Measurements from ENCODE around the gene LIN7A. TPM values are rescaled to one million over a fixed set of nuclear protein-coding genes. Genes with fewer than 3 reads are reported as not detected.
A peak's percentile ranks its signal among the peaks of the same experiment; 100 is the strongest.

The LIN7A gene
- total RNA-seq, 1 experiment from 2014 or later: 10.0 TPM

GRCh38 chr12:80847575-80847974, 90.2 kb downstream of the LIN7A start:
- CTCF ChIA-PET: no interaction called here
- BruUV-seq (replicated peaks): no TSS peak
- H3K9me3 ChIP-seq (ENCODE audit: low read depth, low read length, poor library complexity, severe bottlenecking): no peaks in the 10 kb centered on the region
- no peak overlapping the region for H3K27ac ChIP-seq (ENCODE audit: low read depth, low read length, poor library complexity, severe bottlenecking)
- TF ChIP-seq EZH2 (IDR thresholded peaks at IDR 0.05; ENCODE audit: borderline replicate concordance, low read depth, low read length, poor library complexity, severe bottlenecking): no peak
- intact Hi-C loops (cut with micrococcal nuclease; ENCODE audit: unreplicated experiment): no loop called here
- POLR2A ChIA-PET (ENCODE audit: low non-redundant PET): no interaction called here
- H3K4me1 ChIP-seq (ENCODE audit: insufficient read depth, low read length, poor library complexity, severe bottlenecking): peaks cover 28% of the 10 kb centered on the region
- no peaks in the 10 kb centered on the region for H3K36me3 ChIP-seq (ENCODE audit: insufficient read depth, low read length, poor library complexity, severe bottlenecking)
- no peaks in the 10 kb centered on the region for H3K27me3 ChIP-seq (replicated peaks; ENCODE audit: insufficient read depth, low read depth, low read length, poor library complexity)
- DNase-seq (ENCODE audit: low spot score): no peak
- no peak overlapping the region for H3K4me3 ChIP-seq (ENCODE audit: low read depth, low read length, poor library complexity, severe bottlenecking)

- CTCF ChIA-PET: no interaction called here
These were observed 90.8 kb downstream of the LIN7A start for GRCh38 chr12:80846952-80847351.

GRCh38 chr12:80845639-80846038, 92.1 kb downstream of the LIN7A start:
- Histone ChIP-seq H3K27me3 (replicated peaks; ENCODE audit: insufficient read depth, low read depth, low read length, poor library complexity) (no peaks in the 10 kb centered on the region), H3K36me3 (ENCODE audit: insufficient read depth, low read length, poor library complexity, severe bottlenecking) (no peaks in the 10 kb centered on the region), H3K9me3 (ENCODE audit: low read depth, low read length, poor library complexity, severe bottlenecking) (no peaks in the 10 kb centered on the region), H3K27ac (ENCODE audit: low read depth, low read length, poor library complexity, severe bottlenecking) (no peak overlapping the region), H3K4me3 (ENCODE audit: low read depth, low read length, poor library complexity, severe bottlenecking) (no peak overlapping the region), H3K4me1 (ENCODE audit: insufficient read depth, low read length, poor library complexity, severe bottlenecking) (peaks cover 34% of the 10 kb centered on the region)
- CTCF ChIA-PET: interaction anchor here (0.7 kb wide), 1 partner anchor 16 kb away, joined by 6 read pairs; no protein-coding TSS in a partner anchor
- no TSS peak for BruUV-seq (replicated peaks)
- intact Hi-C loops (cut with micrococcal nuclease; ENCODE audit: unreplicated experiment): no loop called here
- POLR2A ChIA-PET (ENCODE audit: low non-redundant PET): no interaction called here
- no peak for TF ChIP-seq CTCF (conservative IDR thresholded peaks at IDR 0.05; ENCODE audit: low read depth, low read length)
- no peak for TF ChIP-seq EZH2 (IDR thresholded peaks at IDR 0.05; ENCODE audit: borderline replicate concordance, low read depth, low read length, poor library complexity, severe bottlenecking)
- no peak for DNase-seq (ENCODE audit: low spot score)

More at GRCh38 chr12:80846952-80847351, 90.8 kb downstream of the LIN7A start:
- Histone ChIP-seq H3K4me1 (ENCODE audit: insufficient read depth, low read length, poor library complexity, severe bottlenecking) (peaks cover 28% of the 10 kb centered on the region), H3K4me3 (ENCODE audit: low read depth, low read length, poor library complexity, severe bottlenecking) (no peak overlapping the region), H3K27ac (ENCODE audit: low read depth, low read length, poor library complexity, severe bottlenecking) (no peak overlapping the region), H3K36me3 (ENCODE audit: insufficient read depth, low read length, poor library complexity, severe bottlenecking) (no peaks in the 10 kb centered on the region), H3K9me3 (ENCODE audit: low read depth, low read length, poor library complexity, severe bottlenecking) (no peaks in the 10 kb centered on the region), H3K27me3 (replicated peaks; ENCODE audit: insufficient read depth, low read depth, low read length, poor library complexity) (no peaks in the 10 kb centered on the region)
- no peak for TF ChIP-seq EZH2 (IDR thresholded peaks at IDR 0.05; ENCODE audit: borderline replicate concordance, low read depth, low read length, poor library complexity, severe bottlenecking)
- TF ChIP-seq CTCF (conservative IDR thresholded peaks at IDR 0.05; ENCODE audit: low read depth, low read length): no peak
- intact Hi-C loops (cut with micrococcal nuclease; ENCODE audit: unreplicated experiment): no loop called here
- no TSS peak for BruUV-seq (replicated peaks)
- peak; percentile 77 for DNase-seq (ENCODE audit: low spot score)
- POLR2A ChIA-PET (ENCODE audit: low non-redundant PET): no interaction called here

- no peak overlapping the region for H3K4me3 ChIP-seq (ENCODE audit: low read depth, low read length, poor library complexity, severe bottlenecking)
- H3K27me3 ChIP-seq (replicated peaks; ENCODE audit: insufficient read depth, low read depth, low read length, poor library complexity): no peaks in the 10 kb centered on the region
- H3K4me1 ChIP-seq (ENCODE audit: insufficient read depth, low read length, poor library complexity, severe bottlenecking): peaks cover 34% of the 10 kb centered on the region
- no peak for DNase-seq (ENCODE audit: low spot score)
- no peak overlapping the region for H3K27ac ChIP-seq (ENCODE audit: low read depth, low read length, poor library complexity, severe bottlenecking)
- ChIA-PET POLR2A (ENCODE audit: low non-redundant PET) (no interaction called here), CTCF (no interaction called here)
- no peaks in the 10 kb centered on the region for H3K36me3 ChIP-seq (ENCODE audit: insufficient read depth, low read length, poor library complexity, severe bottlenecking)
- no peak for TF ChIP-seq EZH2 (IDR thresholded peaks at IDR 0.05; ENCODE audit: borderline replicate concordance, low read depth, low read length, poor library complexity, severe bottlenecking)
- no peak for TF ChIP-seq CTCF (conservative IDR thresholded peaks at IDR 0.05; ENCODE audit: low read depth, low read length)
- intact Hi-C loops (cut with micrococcal nuclease; ENCODE audit: unreplicated experiment): no loop called here
- no peaks in the 10 kb centered on the region for H3K9me3 ChIP-seq (ENCODE audit: low read depth, low read length, poor library complexity, severe bottlenecking)
- no TSS peak for BruUV-seq (replicated peaks)
These were observed 93.8 kb downstream of the LIN7A start for GRCh38 chr12:80843969-80844368.
